CD8-positive, alpha-beta memory T cell (primary cell): Measurements from ENCODE around the gene CNOT4. TPM values are rescaled to one million over a fixed set of nuclear protein-coding genes. Genes with fewer than 3 reads are reported as not detected.

Experiments
- CTCF ChIA-PET: fragments of 350-600 bp; sonication (Branson Sonifier 250); formaldehyde crosslinking; loops from one replicate; lab custom pipeline; 2021; ENCODE audit warnings: antibody characterized with exemption; lab: Charles Lee
- POLR2A ChIA-PET: fragments of 350-600 bp; sonication (Branson Sonifier 250); formaldehyde crosslinking; loops from one replicate; lab custom pipeline; 2021; ENCODE audit warnings: antibody characterized with exemption; lab: Charles Lee
- DNase-seq, 5 donors: peaks; one replicate each; pipeline versions ENCODE4 v3.0.0 to v3.0.0-alpha.2; 2020 to 2022; ENCODE audit warnings: mixed read lengths in 1 of 5
- H3K27ac ChIP-seq: one replicate; pipeline ENCODE4 v1.7.0; 2013; ENCODE audit warnings: low read depth, mild to moderate bottlenecking, low read length, moderate library complexity
- H3K27me3 ChIP-seq: 2 replicates; pipeline ENCODE4 v1.7.0; 2013; ENCODE audit warnings: low read length, mild to moderate bottlenecking; ENCODE audit not compliant: insufficient read depth, poor library complexity, severe bottlenecking
- H3K36me3 ChIP-seq: 2 replicates; pipeline ENCODE4 v1.7.0; 2013; ENCODE audit warnings: mild to moderate bottlenecking, low read length, moderate library complexity; ENCODE audit not compliant: insufficient read depth
- H3K4me1 ChIP-seq: 2 replicates; pipeline ENCODE4 v1.7.0; 2013; ENCODE audit warnings: mild to moderate bottlenecking, low read length, moderate library complexity; ENCODE audit not compliant: insufficient read depth
- H3K4me3 ChIP-seq: 2 replicates; pipeline ENCODE4 v1.7.0; 2013; ENCODE audit warnings: mild to moderate bottlenecking, low read length
- H3K9me3 ChIP-seq: 2 replicates; pipeline ENCODE4 v1.7.0; 2013; ENCODE audit warnings: mild to moderate bottlenecking, low read length
- H3K27ac Mint-ChIP-seq, 8 donors: one replicate each; pipeline ENCODE4 v1.8.0; 2020 to 2021; ENCODE audit warnings: mixed read lengths in 8 of 8, mild to moderate bottlenecking in 6 of 8, inconsistent platforms in 3 of 8, moderate library complexity in 3 of 8
- H3K27me3 Mint-ChIP-seq, 2 donors: one replicate each; pipeline ENCODE4 v1.8.0; 2020 to 2021; ENCODE audit warnings: mixed read lengths in 2 of 2, mild to moderate bottlenecking in 1 of 2, moderate library complexity in 1 of 2
- H3K36me3 Mint-ChIP-seq, 3 donors: one replicate each; pipeline ENCODE4 v1.8.0; 2020 to 2021; ENCODE audit warnings: mixed read lengths in 3 of 3, inconsistent platforms in 1 of 3, mild to moderate bottlenecking in 1 of 3
- H3K4me1 Mint-ChIP-seq, 3 donors: one replicate each; pipeline ENCODE4 v1.8.0; 2020 to 2021; ENCODE audit warnings: mixed read lengths in 3 of 3, inconsistent platforms in 1 of 3, mild to moderate bottlenecking in 1 of 3
- H3K4me3 Mint-ChIP-seq, 7 donors: one replicate each; pipeline ENCODE4 v1.8.0; 2020 to 2021; ENCODE audit warnings: mixed read lengths in 7 of 7, mild to moderate bottlenecking in 6 of 7, moderate library complexity in 4 of 7, inconsistent platforms in 2 of 7
- H3K9me3 Mint-ChIP-seq, 5 donors: one replicate each; pipeline ENCODE4 v1.8.0; 2020 to 2022; ENCODE audit warnings: mixed read lengths in 5 of 5, mild to moderate bottlenecking in 3 of 5, moderate library complexity in 2 of 5, inconsistent platforms in 1 of 5
- polyA plus RNA-seq: library from polyadenylated mRNA; unstranded; fragments of 300-500 nt; fragmentation: Illumina TruSeq; gene quantifications from one replicate; pipeline ENCODE4 v1.2.3, GENCODE V29; 2021
- total RNA-seq, 2 experiments: library from RNA; stranded (reverse); gene quantifications; one replicate each; pipeline ENCODE4 v1.2.3, GENCODE V29; 2021

CNOT4 gene
- total and polyA plus RNA-seq, 3 experiments from 2014 or later = 19.3 to 21.8 (median 21.5) TPM

DNA sequence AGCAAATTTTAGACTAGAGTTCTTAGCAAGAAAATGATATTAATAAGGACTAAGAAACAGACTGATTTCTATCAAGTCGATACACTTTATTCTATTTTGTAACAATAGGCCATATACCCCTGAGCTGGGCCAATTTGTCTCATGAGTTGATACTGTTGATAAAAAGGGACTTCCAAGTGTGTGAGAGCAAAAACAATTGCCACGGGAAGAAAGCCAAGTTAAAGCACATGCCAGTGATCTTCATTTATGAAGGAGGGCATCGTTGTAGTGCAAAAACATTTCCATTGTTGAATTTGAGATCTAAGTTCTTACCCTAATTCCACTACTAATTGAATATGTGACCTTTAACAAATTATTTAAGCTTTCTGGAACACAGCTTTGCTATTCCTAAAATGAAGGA, 119.9 kb downstream of the CNOT4 start:
- Mint-ChIP-seq H3K36me3 (peaks cover 5 to 61% (median 23%) of the 10 kb centered on the region in 3 donors), H3K4me1 (peaks cover 7 to 27% (median 10%) of the 10 kb centered on the region in 3 donors), H3K27ac (peak overlapping the region in 1 of 8 donors; percentile 57), H3K27me3 (no peaks in the 10 kb centered on the region), H3K4me3 (no peak overlapping the region), H3K9me3 (no peaks in the 10 kb centered on the region)
- H3K27me3 ChIP-seq = no peaks in the 10 kb centered on the region
- H3K36me3 ChIP-seq = peaks cover 8% of the 10 kb centered on the region
- ChIA-PET POLR2A (no interaction called here), CTCF (no interaction called here)
- H3K4me3 ChIP-seq = no peak overlapping the region
- no peaks in the 10 kb centered on the region for H3K9me3 ChIP-seq
- H3K27ac ChIP-seq = no peak overlapping the region
- no peak for DNase-seq
- H3K4me1 ChIP-seq = no peaks in the 10 kb centered on the region

DNA sequence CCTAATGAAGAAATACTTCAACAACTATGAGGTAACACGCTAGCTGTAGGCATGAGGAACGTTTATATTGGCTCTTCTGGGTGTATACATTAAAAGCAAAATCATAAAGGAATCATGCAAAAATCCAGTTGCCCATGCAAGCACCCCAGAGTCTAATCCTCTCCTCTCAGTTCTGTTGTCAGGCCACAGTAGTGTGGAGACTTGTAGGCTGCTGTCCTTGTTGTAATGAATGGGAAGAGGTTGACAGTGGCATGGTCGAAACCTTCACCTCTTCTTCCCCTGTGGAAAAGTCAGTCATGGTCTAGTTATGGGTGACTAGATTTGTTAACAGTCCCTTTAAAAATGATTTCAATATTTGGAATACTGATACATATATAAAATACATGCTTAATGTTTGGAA, 121.3 kb downstream of the CNOT4 start:
- ChIA-PET POLR2A (no interaction called here), CTCF (no interaction called here)
- Mint-ChIP-seq H3K4me1 (peaks cover 7 to 27% (median 10%) of the 10 kb centered on the region in 3 donors), H3K27ac (no peak overlapping the region), H3K36me3 (peaks cover 0 to 49% (median 16%) of the 10 kb centered on the region in 3 donors), H3K27me3 (no peaks in the 10 kb centered on the region), H3K4me3 (no peak overlapping the region), H3K9me3 (no peaks in the 10 kb centered on the region)
- Histone ChIP-seq H3K4me3 (no peak overlapping the region), H3K9me3 (no peaks in the 10 kb centered on the region), H3K4me1 (no peaks in the 10 kb centered on the region), H3K27me3 (no peaks in the 10 kb centered on the region), H3K27ac (no peak overlapping the region), H3K36me3 (peaks cover under 1% of the 10 kb centered on the region)
- DNase-seq = no peak

DNA sequence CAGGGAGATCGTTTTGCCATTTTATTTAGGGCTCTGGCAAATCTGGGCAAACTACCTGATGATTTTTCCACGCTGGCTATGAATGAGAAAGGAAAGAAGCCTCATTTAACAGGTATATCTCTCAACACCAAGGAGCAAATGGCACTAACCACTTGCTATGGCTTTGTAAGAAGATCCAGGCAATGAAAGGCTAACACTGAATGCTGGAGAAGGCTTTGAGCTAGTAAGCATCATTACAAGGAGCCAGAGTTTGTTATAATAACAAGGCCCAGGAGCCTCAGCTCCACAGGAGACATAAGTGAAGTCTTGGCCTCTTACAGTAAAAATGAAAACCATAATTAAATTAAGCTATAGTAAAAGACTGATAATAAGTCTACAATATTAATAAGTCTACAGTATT, 123.1 kb downstream of the CNOT4 start:
- peak overlapping the region in 1 of 8 donors; percentile 57 for H3K27ac Mint-ChIP-seq
- CTCF ChIA-PET = no interaction called here
- DNase-seq = no peak
- Histone ChIP-seq H3K36me3 (no peaks in the 10 kb centered on the region), H3K4me1 (no peaks in the 10 kb centered on the region), H3K9me3 (no peaks in the 10 kb centered on the region), H3K27ac (no peak overlapping the region), H3K27me3 (no peaks in the 10 kb centered on the region), H3K4me3 (no peak overlapping the region)
- H3K27me3 Mint-ChIP-seq = no peaks in the 10 kb centered on the region
- H3K4me1 Mint-ChIP-seq = peaks cover under 1 to 17% (median 2%) of the 10 kb centered on the region in 3 donors
- no peaks in the 10 kb centered on the region for H3K9me3 Mint-ChIP-seq
- POLR2A ChIA-PET = no interaction called here
- H3K4me3 Mint-ChIP-seq = no peak overlapping the region
- peaks cover 0 to 37% (median 6%) of the 10 kb centered on the region in 3 donors for H3K36me3 Mint-ChIP-seq

DNA sequence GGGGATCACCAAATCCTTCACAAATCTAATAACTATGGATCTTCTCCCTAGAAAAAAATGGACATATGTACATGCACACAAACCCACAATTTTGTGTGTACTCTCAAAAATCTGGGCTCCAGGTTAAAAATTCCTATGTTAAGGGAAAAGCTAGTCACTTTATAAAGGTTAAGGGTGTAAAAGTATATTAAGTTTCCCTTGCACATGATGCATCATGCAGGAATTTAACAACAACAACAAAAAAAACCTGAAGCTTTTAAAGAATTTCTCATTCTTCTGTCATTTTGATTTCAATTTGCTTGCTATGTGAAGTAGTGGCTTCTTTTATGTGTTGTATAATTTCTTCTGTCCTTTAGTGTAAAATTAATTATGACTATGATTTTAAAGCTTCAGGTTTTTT, 123.7 kb downstream of the CNOT4 start:
- H3K27me3 ChIP-seq = no peaks in the 10 kb centered on the region
- peak overlapping the region in 1 of 8 donors; percentile 57 for H3K27ac Mint-ChIP-seq
- POLR2A ChIA-PET = no interaction called here
- peaks cover 0 to 32% (median 6%) of the 10 kb centered on the region in 3 donors for H3K36me3 Mint-ChIP-seq
- H3K4me3 ChIP-seq = no peak overlapping the region
- H3K27ac ChIP-seq = no peak overlapping the region
- H3K4me1 Mint-ChIP-seq = peaks cover 0 to 11% (median 0%) of the 10 kb centered on the region in 3 donors
- no peaks in the 10 kb centered on the region for H3K9me3 ChIP-seq
- no peak for DNase-seq
- no peak overlapping the region for H3K4me3 Mint-ChIP-seq
- no peaks in the 10 kb centered on the region for H3K36me3 ChIP-seq
- no peaks in the 10 kb centered on the region for H3K9me3 Mint-ChIP-seq
- CTCF ChIA-PET = no interaction called here
- no peaks in the 10 kb centered on the region for H3K27me3 Mint-ChIP-seq
- H3K4me1 ChIP-seq = no peaks in the 10 kb centered on the region

DNA sequence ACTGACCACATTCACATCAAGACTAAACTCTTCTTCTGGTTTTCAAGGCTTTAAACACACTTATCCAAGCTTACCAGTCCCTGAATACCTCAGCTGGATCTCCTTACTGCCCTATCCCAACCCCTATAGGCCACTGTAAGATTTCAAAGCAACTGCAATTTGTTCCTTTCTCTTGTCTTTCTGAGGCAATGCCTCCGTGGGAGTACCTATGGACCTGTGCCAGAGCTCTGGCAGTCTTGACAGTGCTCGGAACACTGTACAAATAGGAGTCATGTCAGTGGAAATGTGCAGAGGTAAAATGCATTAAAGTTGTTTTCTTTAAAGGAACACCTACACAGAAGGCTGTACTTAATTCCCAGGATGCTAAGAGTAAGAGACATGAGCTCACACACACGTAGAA, 124.7 kb downstream of the CNOT4 start:
- H3K27ac Mint-ChIP-seq = no peak overlapping the region
- Histone ChIP-seq H3K27ac (no peak overlapping the region), H3K27me3 (no peaks in the 10 kb centered on the region), H3K36me3 (no peaks in the 10 kb centered on the region), H3K4me3 (no peak overlapping the region), H3K9me3 (no peaks in the 10 kb centered on the region), H3K4me1 (no peaks in the 10 kb centered on the region)
- ChIA-PET POLR2A (no interaction called here), CTCF (no interaction called here)
- no peaks in the 10 kb centered on the region for H3K9me3 Mint-ChIP-seq
- no peak overlapping the region for H3K4me3 Mint-ChIP-seq
- peaks cover 0 to 6% (median 0%) of the 10 kb centered on the region in 3 donors for H3K4me1 Mint-ChIP-seq
- no peak for DNase-seq
- H3K27me3 Mint-ChIP-seq = no peaks in the 10 kb centered on the region
- H3K36me3 Mint-ChIP-seq = peaks cover 0 to 28% (median 4%) of the 10 kb centered on the region in 3 donors

DNA sequence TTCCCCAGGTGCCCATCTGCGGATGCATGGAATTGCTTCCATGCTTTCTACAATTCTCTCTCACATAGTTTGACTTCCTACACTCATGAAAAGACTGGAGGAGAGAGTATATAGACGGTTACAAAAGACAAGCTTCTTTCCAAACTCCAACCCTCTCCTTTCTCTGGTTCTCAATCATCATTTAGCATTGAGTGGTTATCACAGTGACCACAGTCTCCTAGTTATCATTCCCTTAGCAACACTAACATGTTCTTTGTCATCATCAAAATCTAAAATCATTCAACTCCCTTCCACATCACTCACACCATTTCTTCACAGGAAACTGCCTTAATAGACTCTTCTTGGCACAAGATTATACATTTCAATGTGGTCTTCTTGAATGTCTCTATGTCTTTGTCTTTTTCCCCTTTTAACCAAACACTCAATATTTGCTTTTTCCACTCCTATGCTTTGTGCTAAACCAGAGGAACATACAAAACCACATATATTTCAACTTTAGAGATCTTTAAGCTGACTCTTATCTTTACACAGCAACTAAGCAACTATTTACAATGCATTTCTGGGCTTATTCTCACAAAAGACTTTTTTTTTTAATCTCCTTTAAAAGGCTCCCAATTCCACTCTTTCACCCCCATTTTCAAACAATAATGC, 126.3 kb downstream of the CNOT4 start:
- Histone ChIP-seq H3K27ac (no peak overlapping the region), H3K9me3 (no peaks in the 10 kb centered on the region), H3K4me3 (no peak overlapping the region), H3K36me3 (no peaks in the 10 kb centered on the region), H3K27me3 (no peaks in the 10 kb centered on the region), H3K4me1 (no peaks in the 10 kb centered on the region)
- Mint-ChIP-seq H3K27me3 (no peaks in the 10 kb centered on the region), H3K36me3 (peaks cover 0 to 19% (median 4%) of the 10 kb centered on the region in 3 donors), H3K27ac (no peak overlapping the region), H3K4me3 (no peak overlapping the region), H3K9me3 (no peaks in the 10 kb centered on the region), H3K4me1 (no peaks in the 10 kb centered on the region)
- POLR2A ChIA-PET = no interaction called here
- DNase-seq = no peak
- CTCF ChIA-PET = no interaction called here

DNA sequence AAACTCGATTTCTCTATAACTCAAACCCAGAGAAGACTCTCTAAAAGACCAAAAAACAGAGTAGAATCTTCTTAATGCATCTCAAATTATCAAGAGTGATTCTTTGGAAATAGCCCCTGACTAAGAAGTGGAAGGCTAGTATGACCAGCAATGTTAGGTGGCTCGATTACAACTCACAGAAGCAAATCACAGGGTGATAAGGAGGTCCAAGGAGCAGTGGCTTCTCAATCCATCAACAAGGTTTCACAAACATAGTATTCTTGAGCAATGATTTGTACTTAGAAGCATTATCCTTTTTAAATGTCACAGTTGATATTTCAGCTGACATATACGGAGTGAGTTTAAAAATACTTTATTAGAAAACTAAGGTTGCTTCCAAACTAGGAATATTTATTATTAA, 127.7 kb downstream of the CNOT4 start:
- H3K4me3 ChIP-seq = no peak overlapping the region
- H3K9me3 Mint-ChIP-seq = no peaks in the 10 kb centered on the region

DNA sequence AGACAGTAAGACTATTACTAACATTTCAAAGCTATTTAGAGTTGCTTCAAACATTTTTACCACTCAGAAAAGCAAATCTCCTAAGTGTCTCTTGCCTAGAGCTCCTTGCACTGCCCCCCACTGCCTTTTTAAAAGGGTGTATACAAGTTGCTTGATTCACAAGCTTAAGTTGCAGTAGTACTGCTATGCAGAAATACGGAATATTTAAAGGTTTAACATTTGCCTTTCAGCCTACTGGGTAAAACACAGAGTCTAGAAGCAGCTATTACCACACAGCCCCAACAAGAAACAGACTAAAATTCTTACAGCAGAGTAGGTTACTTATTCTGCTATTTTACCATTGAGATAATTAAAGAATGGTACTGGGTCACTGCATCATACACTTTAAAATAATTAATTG, 128.5 kb downstream of the CNOT4 start:
- no peak for DNase-seq
- no peaks in the 10 kb centered on the region for H3K4me1 ChIP-seq
- Mint-ChIP-seq H3K36me3 (peaks cover 0 to 4% (median under 1%) of the 10 kb centered on the region in 3 donors), H3K27ac (peak overlapping the region in 1 of 8 donors; percentile 26), H3K4me1 (no peaks in the 10 kb centered on the region), H3K9me3 (no peaks in the 10 kb centered on the region), H3K27me3 (peaks cover 0 to 2% of the 10 kb centered on the region in 2 donors), H3K4me3 (no peak overlapping the region)
- no peaks in the 10 kb centered on the region for H3K9me3 ChIP-seq
- CTCF ChIA-PET = no interaction called here
- no peaks in the 10 kb centered on the region for H3K36me3 ChIP-seq
- no peak overlapping the region for H3K4me3 ChIP-seq
- H3K27ac ChIP-seq = no peak overlapping the region
- no peaks in the 10 kb centered on the region for H3K27me3 ChIP-seq
- POLR2A ChIA-PET = no interaction called here

More for the DNA sequence above, 127.7 kb downstream of the CNOT4 start:
- Mint-ChIP-seq H3K36me3 (peaks cover 0 to 6% (median 4%) of the 10 kb centered on the region in 3 donors), H3K27ac (peak overlapping the region in 1 of 8 donors; percentile 36), H3K4me3 (no peak overlapping the region), H3K27me3 (peaks cover 0 to 2% of the 10 kb centered on the region in 2 donors), H3K4me1 (no peaks in the 10 kb centered on the region)
- no peaks in the 10 kb centered on the region for H3K27me3 ChIP-seq
- no peaks in the 10 kb centered on the region for H3K4me1 ChIP-seq
- ChIA-PET POLR2A (no interaction called here), CTCF (no interaction called here)
- DNase-seq = no peak
- H3K27ac ChIP-seq = no peak overlapping the region
- no peaks in the 10 kb centered on the region for H3K9me3 ChIP-seq
- H3K36me3 ChIP-seq = no peaks in the 10 kb centered on the region
